Measurements from ENCODE around the gene CDKN1C.
A peak's percentile ranks its signal among the peaks of the same experiment; 100 is the strongest.

Gene CDKN1C

GRCh38 chr11:2885678-2886081 lies at the start of gene CDKN1C:
TSS of gene CDKN1C (minus strand) at chr11:2885775. CDS start at chr11:2885456, 319 bp downstream.
- DNase-seq (ENCODE audit: low read depth in 2 of 2): peak; percentile 61 to 75

- DNase-seq (ENCODE audit: low read depth in 2 of 2): no peak
These were observed 49.1 kb upstream of the CDKN1C start for GRCh38 chr11:2934611-2935239.

DNA sequence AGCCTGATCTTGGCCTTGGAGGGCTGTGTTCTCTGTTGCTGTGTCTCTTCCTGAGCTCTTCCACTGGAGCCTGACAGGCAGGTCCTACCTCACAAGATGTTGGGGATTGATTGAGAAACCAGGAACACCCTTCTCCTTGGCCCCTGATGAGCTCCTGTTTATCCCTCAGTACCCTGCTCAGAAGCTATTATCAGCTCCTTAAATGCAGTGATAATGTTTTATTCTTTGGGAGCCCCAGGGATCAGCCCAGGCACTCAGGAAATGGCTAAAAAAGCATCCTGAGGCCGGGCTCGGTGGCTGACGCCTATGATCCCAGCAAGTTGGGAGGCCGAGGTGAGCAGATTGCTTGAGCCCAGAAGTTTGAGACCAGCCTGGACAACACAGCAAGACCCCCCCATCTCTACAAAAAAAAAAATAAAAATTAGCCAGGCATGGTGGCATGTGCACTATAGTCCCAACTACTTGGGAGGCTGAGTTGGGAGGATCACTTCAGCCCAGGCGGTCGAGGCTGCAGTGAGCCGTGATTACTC lies 48.5 kb upstream of the CDKN1C start:
- DNase-seq (ENCODE audit: low read depth in 2 of 2): no peak

DNA sequence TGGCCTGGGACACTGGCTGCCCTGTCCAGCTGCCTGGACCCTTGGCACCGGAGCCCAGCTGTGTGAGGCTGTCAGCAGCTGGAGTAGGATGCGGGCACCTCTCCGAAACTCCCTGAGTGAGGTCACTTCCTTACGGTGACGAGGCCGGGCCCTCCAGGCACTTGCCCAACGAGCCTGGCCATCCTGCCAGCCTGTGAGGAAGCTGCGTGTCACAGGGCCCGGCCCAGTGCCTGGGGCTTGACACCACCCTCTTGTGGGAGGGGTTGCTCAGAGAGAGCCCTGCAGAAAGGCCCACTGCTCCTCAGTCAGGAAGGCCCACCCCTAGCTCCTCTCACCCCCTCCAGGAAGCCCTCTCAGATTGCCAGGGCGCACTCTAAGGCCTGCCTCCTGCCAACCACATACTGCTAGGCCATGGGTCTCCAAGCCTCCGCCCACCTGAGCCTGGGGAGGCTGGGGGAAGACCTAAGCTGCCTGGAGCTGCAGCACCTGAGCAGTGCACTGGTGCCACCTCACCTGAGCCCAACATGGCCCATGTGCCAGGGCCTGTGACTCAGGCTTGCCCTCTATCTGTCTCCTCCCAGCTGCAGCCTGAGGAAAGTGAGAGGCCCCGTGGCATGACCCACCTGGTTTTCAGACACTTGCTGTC lies 47.9 kb upstream of the CDKN1C start:
- no peak for DNase-seq (ENCODE audit: low read depth in 2 of 2)

DNA sequence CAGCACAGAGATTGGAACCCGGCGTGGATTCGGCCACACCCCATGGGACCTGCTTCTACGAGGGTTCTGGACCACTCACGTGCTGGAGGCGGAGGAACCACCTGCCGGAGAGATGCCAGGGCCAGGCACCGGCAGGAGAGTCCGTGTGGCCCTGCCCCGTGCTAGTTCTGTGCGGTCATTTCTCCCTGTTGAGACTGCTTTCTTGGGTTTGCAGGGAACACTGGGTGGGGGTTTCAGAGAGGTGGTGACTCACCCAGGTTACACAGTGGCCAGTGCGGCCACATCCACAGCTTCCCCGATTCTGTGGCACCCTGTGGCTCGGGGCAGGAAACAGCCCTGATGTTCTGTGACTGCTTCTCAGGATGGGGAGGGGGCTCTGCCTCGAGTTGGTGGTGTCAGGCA lies 47.3 kb upstream of the CDKN1C start:
- no peak for DNase-seq (ENCODE audit: low read depth in 2 of 2)

DNA sequence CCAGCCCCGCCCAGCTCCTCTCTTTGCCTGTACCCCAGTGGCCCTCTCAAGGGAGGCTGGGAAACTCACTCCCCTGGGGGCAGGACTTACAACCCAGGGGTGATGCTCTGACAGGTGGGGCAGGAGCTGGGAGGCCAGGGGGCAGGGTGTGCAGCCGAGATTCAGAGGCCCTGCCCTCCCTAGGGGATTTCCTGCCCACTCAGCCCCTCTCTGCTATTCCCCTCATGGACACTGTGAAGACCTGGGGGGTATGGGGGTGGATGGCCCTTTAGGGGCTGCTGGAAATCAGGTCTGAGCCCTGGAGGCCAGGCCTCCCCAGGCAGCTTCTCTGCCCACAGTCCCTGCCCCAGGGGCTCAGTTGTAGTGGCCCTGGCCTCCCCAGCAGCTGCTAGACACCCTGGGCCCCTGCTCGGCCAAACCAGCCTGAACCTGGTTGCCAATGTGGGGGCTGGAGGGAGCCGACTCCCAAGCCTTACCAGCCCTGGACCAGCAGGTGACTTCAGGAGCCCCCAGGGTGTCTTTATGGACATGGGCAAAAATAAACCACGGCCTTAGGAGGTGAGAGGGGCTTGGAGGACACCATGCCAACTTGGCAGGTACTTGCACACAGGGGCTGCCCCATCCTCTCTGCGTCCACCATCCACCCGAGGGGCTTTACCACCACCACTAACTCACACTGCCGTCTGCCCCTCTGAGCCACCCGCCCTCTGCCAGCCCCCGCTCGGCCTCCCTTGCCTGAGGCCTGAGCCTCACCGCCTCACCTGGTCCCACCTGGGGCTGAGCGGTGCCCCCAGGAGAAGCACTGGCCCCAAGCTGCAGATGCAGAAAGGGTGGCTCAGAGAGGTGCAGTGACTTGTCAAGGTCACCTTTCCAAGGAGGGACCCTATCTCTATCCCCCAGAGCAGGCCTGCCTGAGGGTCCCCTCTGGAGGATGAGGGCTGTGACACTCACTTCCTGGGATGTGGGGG lies 46.5 kb upstream of the CDKN1C start:
- DNase-seq (ENCODE audit: low read depth in 2 of 2): no peak

- no peak for DNase-seq (ENCODE audit: low read depth in 2 of 2)
These were observed 45.8 kb upstream of the CDKN1C start for GRCh38 chr11:2931420-2931746.

DNA sequence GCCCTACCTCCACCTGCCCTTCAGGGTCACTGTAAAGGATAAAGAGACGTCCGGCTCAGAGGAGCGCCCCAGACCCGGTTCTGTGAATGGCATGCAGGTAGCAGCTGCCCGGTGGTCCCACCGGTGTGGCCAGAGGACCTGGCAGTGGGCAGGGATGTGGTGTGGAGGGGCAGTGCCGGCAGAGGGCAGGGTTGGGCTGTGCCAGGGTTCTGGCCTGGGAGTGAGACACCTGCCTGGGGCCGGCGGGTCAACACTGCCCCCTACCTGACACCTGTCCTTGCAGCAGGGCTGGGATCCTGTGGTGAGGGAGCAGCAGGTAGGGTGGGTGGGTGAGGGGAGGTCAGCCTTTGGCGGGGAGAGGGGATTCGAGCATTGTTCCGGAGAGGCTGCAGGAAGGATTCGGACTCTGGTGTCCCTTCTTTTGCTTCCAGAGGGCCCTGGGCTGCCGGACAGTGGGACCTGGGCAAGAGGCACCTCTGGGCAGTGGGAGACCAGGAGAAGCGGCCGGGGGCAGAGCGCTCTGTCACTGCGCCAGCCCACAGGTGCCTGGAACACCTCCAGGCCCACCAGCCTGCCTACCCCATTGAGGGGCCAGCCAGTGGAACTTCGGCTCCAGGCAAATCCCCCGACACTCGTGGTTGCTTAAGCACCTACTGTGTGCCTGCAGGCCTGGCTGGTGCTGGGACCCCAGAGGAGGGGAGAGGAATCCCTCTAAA lies 45.3 kb upstream of the CDKN1C start:
- no peak for DNase-seq (ENCODE audit: low read depth in 2 of 2)

DNA sequence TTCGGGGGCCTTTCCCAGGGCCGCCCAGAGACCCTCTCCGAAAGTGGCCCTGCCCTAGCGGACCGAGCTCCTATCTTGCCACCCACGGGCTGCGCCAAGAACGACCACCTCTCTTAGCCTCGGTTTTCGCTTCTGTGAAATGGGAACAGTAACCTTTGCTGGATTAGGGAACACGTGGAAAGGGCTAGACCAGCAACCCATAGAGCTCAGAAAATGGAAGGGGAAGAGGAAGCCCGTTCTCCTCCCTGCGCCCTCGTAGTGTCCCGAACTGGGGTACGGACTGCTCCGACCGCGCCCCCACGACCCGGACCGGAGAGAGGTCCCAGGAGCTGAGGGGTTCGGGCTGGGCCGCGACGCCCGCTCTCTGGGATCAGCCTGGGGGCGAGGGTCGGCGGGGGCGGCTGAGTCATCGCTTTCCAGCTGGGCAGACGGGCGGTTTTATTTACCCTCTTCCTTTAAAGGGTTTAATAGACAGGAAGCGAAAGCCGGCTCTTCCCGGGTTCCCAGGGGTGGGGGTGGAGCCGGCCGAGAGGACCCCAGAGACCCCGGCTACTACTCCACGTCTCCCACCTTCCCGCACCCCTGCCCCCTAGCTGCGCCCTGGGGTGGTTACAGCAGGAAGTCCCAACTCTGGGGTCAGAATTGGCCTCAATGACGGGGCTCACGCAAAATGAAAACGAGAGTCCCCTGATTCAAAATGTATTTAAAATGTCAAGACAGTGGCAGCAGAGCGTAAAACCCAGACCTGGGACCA lies 44.6 kb upstream of the CDKN1C start:
- DNase-seq (ENCODE audit: low read depth in 2 of 2): no peak

DNA sequence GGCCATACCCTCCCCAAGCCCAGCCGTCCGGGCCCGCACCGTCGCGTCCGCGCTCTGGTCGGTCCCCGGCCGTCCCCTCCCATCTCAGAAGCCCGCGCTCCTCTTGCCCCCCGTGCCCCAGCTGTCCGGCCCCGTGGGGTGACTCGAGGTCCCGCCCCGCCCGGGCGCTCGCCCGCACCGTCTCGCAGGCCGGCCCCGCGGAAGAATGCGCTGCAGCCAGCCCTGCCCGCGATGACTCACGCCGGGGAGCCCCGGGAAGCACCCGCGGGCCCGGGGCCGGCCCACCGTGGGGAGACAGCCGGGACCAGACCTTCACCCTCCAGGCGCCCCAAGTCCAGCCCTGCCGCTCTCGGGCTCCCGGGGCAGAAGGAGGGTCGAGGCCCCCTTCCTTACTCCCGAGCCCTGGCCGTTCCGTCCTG lies 44.0 kb upstream of the CDKN1C start:
- DNase-seq (ENCODE audit: low read depth in 2 of 2): no peak

- no peak for DNase-seq (ENCODE audit: low read depth in 2 of 2)
These were observed 43.3 kb upstream of the CDKN1C start, which contains the start of gene PHLDA2 for GRCh38 chr11:2928605-2929530. TSS of gene PHLDA2 (minus strand) at chr11:2929420. CDS start at chr11:2929364, 56 bp downstream.

GRCh38 chr11:2927851-2928604 lies 42.5 kb upstream of the CDKN1C start:
- no peak for DNase-seq (ENCODE audit: low read depth in 2 of 2)

DNA sequence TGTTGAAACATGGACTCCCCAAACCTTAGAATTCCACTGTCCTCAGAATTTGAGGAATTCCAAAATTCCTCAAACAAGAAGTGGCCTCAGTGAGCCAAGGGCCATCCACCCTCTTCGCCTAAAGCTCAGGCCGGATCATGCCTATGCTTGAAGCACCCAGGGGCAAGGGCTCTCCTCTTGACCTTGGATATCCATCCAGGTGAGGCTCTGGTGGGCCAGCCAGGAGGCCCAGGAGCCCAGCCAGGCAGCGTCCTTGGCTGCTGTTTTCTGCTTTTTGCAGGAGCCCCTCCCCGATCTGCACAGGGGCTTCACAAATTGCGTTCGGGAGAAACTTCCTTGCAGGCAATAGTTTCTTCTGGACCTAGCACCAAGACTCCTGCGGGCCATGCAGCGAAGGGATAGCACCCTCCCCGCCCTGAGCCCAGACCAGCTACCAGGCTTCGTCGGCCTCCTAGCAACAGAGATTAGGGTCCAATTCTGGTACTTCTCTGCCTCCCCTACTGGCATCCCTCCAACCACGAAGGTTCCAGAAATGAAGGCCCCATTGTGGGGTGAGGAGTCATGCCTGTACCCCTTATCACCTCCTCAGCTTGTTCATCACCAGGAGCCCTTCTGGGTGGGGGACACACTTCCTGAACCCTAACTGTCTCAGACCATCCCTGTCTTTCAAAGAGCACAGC lies 41.7 kb upstream of the CDKN1C start:
- DNase-seq (ENCODE audit: low read depth in 2 of 2): no peak

- DNase-seq (ENCODE audit: low read depth in 2 of 2): no peak
These were observed 41.1 kb upstream of the CDKN1C start for GRCh38 chr11:2926611-2927051.

DNA sequence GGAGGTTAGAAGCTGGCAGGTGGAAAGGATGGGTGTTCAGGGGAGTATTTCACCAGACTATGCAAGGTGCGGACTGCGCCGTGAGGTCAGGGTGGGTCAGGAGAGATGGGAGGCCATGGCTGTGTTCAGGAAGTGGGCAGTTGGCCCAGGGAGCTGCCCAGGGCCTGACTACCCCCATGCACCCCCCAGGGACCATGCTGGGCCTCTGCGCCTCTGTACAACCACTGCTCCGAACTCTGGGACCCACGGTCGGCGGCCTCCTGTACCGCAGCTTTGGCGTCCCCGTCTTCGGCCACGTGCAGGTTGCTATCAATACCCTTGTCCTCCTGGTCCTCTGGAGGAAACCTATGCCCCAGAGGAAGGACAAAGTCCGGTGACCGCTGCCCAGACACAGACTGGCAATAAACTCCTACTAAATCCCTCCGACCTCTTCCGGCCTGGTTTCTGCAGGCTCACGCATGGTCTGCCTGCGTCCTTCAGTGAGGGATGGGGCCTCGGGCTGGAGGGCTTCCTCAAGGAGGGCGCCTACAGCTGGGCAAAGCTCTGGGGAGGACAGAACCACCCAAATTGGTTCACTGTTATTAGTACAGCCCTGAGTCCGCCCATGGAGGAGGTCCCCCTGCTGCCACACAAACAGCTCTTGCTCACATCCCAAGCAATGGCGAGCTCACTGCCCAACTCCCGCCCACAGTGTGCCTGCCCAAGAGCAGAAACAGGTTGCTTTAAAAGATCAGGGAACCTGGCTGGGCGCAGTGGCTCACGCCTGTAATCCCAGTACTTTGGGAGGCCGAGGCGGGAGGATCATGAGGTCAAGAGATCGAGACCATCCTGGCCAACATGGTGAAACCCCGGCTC lies 39.5 kb upstream of the CDKN1C start:
- no peak for DNase-seq (ENCODE audit: low read depth in 2 of 2)

DNA sequence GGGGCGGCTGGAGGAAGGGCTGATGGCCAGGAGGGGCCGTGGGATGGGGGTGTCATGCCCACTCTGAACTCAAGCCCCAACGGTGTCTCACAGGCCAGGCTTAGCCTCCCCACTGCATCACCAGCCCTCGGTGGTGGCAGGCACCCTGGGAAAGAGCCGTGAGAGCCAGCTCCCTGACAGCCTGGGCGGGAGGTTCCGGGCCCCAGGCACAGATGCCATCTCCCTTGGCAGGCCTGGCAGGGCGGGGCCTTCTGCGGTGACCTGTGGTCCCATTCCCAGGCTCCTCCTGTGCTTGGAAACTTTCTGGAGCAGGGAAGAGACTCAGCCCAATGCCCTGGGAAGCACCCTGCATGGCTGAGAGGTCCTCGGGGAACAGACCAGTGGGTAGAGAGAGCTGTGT lies 38.8 kb upstream of the CDKN1C start:
- DNase-seq (ENCODE audit: low read depth in 2 of 2): no peak

All from stimulated activated CD8-positive, alpha-beta memory T cell treated with anti-CD3 and anti-CD28 coated beads, Interleukin-15, amount 100 ng/mL, for 4 hours (primary cell).